ENCODE results near the gene GOLT1A. TPM values are rescaled to one million over a fixed set of nuclear protein-coding genes. Genes with fewer than 3 reads are reported as not detected.

Gene GOLT1A
- total RNA-seq, 3 donors from 2014 or later (not counting 1 experiment from before 2014, with no cell fraction given): not detected

GRCh38 chr1:204246876-204247275 is 33.1 kb upstream of the GOLT1A start:
- Histone ChIP-seq H3K4me1 (ENCODE audit: control insufficient read depth, insufficient read depth, low read length) (no peaks in the 10 kb centered on the region), H3K4me3 (ENCODE audit: low read length) (no peak overlapping the region), H3K36me3 (ENCODE audit: control insufficient read depth, insufficient read depth, low read length) (no peaks in the 10 kb centered on the region), H3K27me3 (ENCODE audit: control insufficient read depth, insufficient read depth, low read length) (no peaks in the 10 kb centered on the region), H3K9me3 (ENCODE audit: control insufficient read depth, insufficient read depth, low read length) (no peaks in the 10 kb centered on the region), H3K27ac (ENCODE audit: low read length) (no peak overlapping the region)
- Mint-ChIP-seq H3K27ac (no peak overlapping the region), H3K27me3 (ENCODE audit: low read depth in 2 of 2) (no peaks in the 10 kb centered on the region), H3K36me3 (no peaks in the 10 kb centered on the region), H3K4me3 (no peak overlapping the region), H3K4me1 (no peaks in the 10 kb centered on the region), H3K9me3 (no peaks in the 10 kb centered on the region)
- DNase-seq (no peak), ATAC-seq (no peak)
- intact Hi-C loops (cut with micrococcal nuclease): no loop called here
- no peak for TF ChIP-seq CTCF (IDR thresholded peaks at IDR 0.05)
- 96% methylated on average over 4 of the region's 4 CpGs for WGBS (ENCODE audit: insufficient coverage)

- WGBS (ENCODE audit: insufficient coverage): 92% methylated on average over 10 of the region's 10 CpGs
- Histone ChIP-seq H3K4me3 (ENCODE audit: low read length) (no peak overlapping the region), H3K4me1 (ENCODE audit: control insufficient read depth, insufficient read depth, low read length) (no peaks in the 10 kb centered on the region), H3K27me3 (ENCODE audit: control insufficient read depth, insufficient read depth, low read length) (no peaks in the 10 kb centered on the region), H3K9me3 (ENCODE audit: control insufficient read depth, insufficient read depth, low read length) (no peaks in the 10 kb centered on the region), H3K36me3 (ENCODE audit: control insufficient read depth, insufficient read depth, low read length) (no peaks in the 10 kb centered on the region), H3K27ac (ENCODE audit: low read length) (no peak overlapping the region)
- intact Hi-C loops (cut with micrococcal nuclease): no loop called here
- Mint-ChIP-seq H3K4me1 (no peaks in the 10 kb centered on the region), H3K9me3 (no peaks in the 10 kb centered on the region), H3K4me3 (no peak overlapping the region), H3K27ac (no peak overlapping the region), H3K27me3 (ENCODE audit: low read depth in 2 of 2) (no peaks in the 10 kb centered on the region), H3K36me3 (no peaks in the 10 kb centered on the region)
- ATAC-seq (peak in 1 of 3 donors; percentile 39), DNase-seq (no peak)
- TF ChIP-seq CTCF (IDR thresholded peaks at IDR 0.05): no peak
These were observed 29.1 kb upstream of the GOLT1A start for GRCh38 chr1:204242920-204243319.

GRCh38 chr1:204241914-204242313 is 28.1 kb upstream of the GOLT1A start:
- no peak for ATAC-seq
- Histone ChIP-seq H3K27me3 (ENCODE audit: control insufficient read depth, insufficient read depth, low read length) (no peaks in the 10 kb centered on the region), H3K4me1 (ENCODE audit: control insufficient read depth, insufficient read depth, low read length) (no peaks in the 10 kb centered on the region), H3K27ac (ENCODE audit: low read length) (no peak overlapping the region), H3K4me3 (ENCODE audit: low read length) (no peak overlapping the region), H3K9me3 (ENCODE audit: control insufficient read depth, insufficient read depth, low read length) (no peaks in the 10 kb centered on the region), H3K36me3 (ENCODE audit: control insufficient read depth, insufficient read depth, low read length) (no peaks in the 10 kb centered on the region)
- Mint-ChIP-seq H3K36me3 (no peaks in the 10 kb centered on the region), H3K27me3 (ENCODE audit: low read depth in 2 of 2) (no peaks in the 10 kb centered on the region), H3K27ac (no peak overlapping the region), H3K9me3 (no peaks in the 10 kb centered on the region), H3K4me1 (no peaks in the 10 kb centered on the region), H3K4me3 (no peak overlapping the region)
- intact Hi-C loops (cut with micrococcal nuclease): no loop called here
- no peak for TF ChIP-seq CTCF (IDR thresholded peaks at IDR 0.05)
- no peak for DNase-seq
- 87% methylated on average over 5 of the region's 5 CpGs for WGBS (ENCODE audit: insufficient coverage)

- ATAC-seq (no peak), DNase-seq (no peak)
- no peaks in the 10 kb centered on the region for H3K36me3 ChIP-seq (ENCODE audit: control insufficient read depth, insufficient read depth, low read length)
- H3K27me3 ChIP-seq (ENCODE audit: control insufficient read depth, insufficient read depth, low read length): no peaks in the 10 kb centered on the region
- Mint-ChIP-seq H3K4me3 (no peak overlapping the region), H3K27me3 (ENCODE audit: low read depth in 2 of 2) (peaks cover 0 to 4% of the 10 kb centered on the region in 2 donors), H3K27ac (no peak overlapping the region), H3K4me1 (no peaks in the 10 kb centered on the region), H3K9me3 (no peaks in the 10 kb centered on the region), H3K36me3 (no peaks in the 10 kb centered on the region)
- intact Hi-C loops (cut with micrococcal nuclease): no loop called here
- 71% methylated on average over 2 of the region's 2 CpGs for WGBS (ENCODE audit: insufficient coverage)
- no peak overlapping the region for H3K27ac ChIP-seq (ENCODE audit: low read length)
- no peak for TF ChIP-seq CTCF (IDR thresholded peaks at IDR 0.05)
- H3K9me3 ChIP-seq (ENCODE audit: control insufficient read depth, insufficient read depth, low read length): no peaks in the 10 kb centered on the region
- H3K4me1 ChIP-seq (ENCODE audit: control insufficient read depth, insufficient read depth, low read length): no peaks in the 10 kb centered on the region
- H3K4me3 ChIP-seq (ENCODE audit: low read length): no peak overlapping the region
These were observed 27.3 kb upstream of the GOLT1A start for GRCh38 chr1:204241050-204241449.

All from natural killer cell (primary cell).